HG03135 (cell line): ENCODE results near the gene FRRS1L.

Experiments
- ATAC-seq: cut with Tn5 transposase; IDR thresholded peaks from one replicate; pipeline ENCODE4 v1.9.1; 2021; ENCODE audit warnings: mild to moderate bottlenecking, moderate library complexity; ENCODE audit not compliant: unreplicated experiment

The FRRS1L gene

DNA sequence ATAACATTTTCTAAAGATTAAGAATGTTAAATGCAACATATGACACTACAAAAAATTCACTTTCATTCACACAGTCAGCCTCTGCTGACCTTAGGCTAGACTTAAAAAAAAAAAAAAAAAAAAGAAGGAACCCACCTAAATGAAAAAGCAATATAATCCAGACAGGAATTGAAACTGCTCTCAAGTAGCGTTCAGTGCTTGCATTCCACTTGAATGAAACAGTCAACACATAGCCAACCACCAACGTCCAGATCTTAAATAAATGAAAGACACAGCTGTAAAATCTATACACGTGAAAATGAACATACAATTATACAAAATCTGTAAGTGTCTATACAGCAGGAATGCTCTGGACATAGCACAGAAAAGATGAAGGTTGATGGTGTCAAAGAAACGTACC lies 58.7 kb downstream of the FRRS1L start:
- ATAC-seq = no peak

DNA sequence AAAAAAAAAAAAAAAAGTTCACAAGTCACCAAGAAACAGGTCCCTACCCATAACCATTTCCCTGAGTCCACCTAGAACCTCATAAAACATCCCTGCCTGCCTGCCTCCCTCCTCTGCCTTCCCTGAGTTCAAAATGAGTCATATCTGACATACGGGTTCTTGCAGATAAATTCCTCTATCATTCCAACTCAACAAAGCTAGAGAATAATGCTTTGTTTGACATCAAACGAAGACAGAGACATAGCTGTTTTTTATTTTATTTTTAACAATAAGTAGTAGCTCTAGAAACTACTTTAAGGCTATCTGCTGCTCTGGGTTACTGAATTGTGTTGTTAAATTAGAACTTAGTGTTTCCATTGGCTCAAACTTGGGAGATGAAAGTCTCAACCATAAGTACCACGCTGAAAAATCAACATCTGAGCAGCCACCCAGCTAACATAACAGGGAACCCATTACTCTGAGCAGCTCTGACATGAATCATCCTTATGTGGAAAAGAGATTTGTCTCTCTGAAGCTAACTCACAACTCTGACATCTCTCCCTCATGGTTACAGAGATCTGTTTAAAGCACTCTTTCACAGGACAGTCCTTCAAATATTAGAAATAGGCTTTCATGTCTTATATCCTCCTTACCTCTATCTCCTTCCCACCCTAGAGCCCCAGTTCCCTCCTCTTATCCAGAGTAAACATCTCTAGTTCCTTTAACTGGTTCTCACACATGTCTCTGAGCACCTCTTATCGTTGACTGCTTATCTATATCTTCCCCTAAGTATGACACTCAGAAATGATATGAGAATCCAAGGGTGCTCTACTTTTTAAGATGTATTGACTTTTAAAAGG lies 59.4 kb downstream of the FRRS1L start:
- ATAC-seq = no peak

DNA sequence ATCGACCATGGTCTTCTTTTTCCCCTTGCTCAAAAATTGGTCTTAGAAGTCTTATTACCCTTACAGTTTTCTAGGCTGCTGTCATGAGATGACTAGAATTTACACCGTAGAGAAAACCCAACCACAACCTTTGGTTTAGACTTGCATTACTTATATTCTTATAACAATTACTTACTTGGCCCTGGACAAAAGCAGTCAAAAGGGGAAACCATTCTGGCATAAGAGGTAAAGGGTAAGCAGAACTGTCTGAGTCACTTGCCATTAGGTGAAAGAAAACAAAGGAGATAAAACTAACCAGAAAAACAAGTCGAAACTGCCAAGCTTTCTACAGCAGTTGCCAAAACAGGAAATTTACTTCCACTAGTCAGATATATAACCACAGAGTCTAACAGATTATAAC lies 65.2 kb downstream of the FRRS1L start:
- ATAC-seq = peak; percentile 63

DNA sequence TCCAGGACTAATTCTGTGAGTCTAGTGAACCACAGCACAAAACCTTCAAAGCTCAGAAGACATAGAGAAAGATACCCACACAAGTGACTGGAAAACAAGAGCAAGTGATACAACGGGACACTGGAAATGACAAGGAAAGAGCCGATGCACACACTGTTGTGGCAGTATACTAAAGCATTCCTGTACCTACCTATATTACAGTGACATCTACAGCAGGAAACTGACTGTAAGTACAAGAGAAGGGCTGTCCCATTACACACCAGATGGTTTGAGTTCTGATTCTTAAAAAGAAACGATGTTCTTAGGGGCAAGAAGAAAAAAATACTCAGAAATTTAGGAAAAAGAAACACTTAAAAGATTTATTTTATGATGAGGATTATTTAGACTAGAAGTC lies 65.8 kb downstream of the FRRS1L start:
- ATAC-seq = no peak

DNA sequence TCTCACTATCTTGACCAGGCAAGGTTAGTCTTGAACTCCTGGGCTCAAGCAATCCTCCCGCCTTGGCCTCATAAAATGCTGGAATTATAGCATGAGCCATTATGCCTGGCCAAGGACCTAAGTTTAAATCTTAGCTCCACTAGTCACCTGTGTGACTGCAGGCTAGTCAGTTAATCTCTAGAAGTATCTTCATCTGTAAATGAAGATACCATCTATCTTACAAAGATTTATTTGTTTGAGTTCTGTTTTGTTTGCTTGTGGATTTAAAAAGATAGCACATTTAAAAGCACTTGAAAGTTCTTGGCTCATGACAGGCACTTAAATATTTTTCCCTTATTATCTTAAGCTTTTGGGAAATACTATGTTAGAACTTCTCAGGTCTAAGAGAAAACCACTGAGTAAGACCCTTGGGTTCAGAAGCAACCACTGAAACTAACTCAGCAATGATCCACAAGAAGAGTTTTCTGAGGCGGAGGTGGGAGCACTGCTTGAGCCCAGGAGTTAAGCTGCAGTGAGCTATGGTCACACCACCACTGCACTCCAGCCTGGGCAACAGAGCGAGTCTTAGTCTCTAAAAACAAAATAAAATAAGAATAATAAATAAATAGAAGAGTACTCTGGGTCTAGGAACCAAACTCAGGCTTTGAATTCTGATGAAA lies 66.4 kb downstream of the FRRS1L start:
- ATAC-seq = no peak

DNA sequence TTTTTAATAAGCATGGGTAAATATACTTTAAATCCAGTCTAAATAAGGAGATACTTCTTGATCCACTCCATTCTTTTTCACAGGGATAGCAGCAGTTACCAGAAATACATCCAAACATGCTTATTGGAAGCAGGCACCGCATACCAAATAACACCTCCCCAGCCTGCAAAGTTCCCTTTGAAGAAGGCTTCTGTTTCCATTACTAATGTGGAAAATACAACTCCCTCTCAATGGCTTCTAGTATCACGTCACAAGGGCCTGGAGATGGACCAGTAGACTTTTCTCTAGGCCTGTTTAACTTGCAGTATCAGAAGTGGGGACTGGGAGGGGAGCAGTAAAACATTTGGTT lies 68.1 kb downstream of the FRRS1L start:
- no peak for ATAC-seq

DNA sequence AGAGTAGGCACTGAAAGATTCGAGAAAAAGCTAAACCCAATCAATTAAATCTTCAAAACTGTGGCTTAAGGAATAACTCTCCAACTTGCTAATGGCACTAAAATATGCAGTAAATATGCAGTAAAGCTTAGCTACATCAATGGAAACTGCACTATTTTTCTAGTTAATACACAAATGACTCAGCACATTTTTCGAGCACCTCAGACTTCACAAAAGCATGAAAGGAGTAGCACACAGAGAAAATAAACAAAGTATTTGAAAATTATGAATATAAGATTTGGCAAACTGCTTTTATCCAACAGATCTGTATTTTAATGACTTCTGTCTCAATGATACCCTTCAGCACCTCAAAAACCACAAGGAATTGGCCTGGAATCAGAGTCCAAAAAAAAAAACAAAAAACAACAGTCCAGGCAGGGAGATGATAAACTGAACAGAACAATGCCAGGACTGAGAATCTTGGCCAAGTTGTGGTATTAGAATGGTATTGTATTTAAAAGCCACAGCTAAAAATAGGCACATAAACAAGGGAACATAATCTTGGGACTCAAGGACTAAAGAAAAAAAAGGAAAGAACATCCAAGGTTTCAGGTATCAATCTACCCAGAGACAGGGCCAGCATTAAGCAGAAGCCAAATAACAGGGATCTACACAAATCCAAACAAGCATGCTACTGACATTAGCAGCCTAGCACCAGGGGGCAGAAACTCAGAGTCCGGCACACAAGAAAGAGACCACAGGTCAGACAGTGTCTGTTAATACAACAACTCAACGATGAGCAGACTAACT lies 68.7 kb downstream of the FRRS1L start:
- no peak for ATAC-seq

DNA sequence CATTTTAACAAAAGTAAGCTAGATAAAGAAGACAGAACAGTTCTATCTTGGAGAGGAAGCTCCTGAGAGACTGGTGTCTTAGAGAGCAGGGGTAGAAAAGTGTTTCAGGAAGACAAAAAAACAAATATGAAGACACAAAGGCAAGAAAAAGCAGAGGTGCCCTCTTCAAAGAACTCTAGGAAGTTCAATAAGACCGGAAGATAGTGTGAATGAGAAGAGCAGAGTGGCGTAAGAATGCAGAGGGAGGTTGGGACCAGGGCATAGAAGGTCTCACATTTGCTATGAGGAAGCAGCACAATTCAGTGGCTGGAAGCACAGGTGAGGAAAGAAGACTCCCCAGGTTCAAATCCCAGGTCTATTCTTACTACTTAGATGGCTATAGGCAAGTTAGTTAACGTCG lies 69.9 kb downstream of the FRRS1L start:
- no peak for ATAC-seq

DNA sequence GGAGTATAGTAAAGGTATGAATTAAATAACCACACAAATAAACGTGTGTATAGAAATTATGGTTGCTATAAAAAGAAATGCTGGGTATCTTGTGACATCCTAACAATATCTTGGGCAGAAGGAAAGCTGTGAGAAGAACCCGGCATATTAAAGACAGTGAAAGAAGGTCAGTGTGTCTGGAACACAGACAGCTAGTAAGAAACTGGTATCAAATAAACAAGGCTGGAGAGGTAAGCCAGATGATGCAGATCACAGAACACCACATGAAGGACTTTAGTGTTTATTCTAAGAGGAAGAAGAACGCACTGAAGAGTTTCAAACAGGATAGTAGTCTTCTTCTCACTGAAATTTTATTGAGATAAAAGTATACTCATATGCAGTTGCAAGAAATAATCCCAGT lies 71.7 kb downstream of the FRRS1L start:
- ATAC-seq = no peak

DNA sequence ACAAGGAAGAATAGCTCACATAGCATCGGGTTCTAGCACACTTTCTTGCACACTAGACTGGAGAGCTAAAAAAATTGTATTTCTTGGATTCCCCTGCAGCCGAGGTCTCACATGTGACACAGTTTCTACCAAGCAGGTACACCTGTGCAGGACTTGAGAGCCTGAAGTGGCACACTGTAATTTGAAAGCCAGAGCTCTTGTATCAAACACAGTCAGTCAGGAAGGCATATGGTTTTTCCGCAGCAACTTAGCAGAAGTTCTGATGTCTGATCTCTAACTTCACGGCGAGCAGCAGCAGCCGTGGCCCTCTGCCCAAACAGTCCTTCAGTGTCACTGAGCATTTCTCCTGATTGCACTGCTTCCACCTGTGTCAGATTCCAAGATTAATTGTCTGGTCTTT lies 72.8 kb downstream of the FRRS1L start:
- no peak for ATAC-seq

DNA sequence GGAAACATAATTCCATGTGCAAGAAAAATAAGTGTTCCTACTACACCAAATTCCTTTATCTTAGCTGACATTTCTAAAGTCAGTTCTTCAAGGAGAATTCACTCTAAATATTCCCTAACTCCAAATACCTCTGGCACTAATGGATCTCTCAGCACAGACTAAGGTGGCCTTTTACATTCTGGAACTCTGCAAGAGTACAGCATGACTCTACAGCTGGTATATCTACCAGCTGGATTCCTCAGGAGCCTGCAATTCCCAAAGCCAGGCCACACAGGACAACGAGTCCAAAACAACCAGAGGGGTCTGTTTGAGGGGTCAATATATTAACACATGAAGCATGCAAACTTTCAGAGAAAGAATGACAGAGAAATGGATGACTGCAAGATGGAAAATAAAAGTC lies 74.5 kb downstream of the FRRS1L start:
- no peak for ATAC-seq

DNA sequence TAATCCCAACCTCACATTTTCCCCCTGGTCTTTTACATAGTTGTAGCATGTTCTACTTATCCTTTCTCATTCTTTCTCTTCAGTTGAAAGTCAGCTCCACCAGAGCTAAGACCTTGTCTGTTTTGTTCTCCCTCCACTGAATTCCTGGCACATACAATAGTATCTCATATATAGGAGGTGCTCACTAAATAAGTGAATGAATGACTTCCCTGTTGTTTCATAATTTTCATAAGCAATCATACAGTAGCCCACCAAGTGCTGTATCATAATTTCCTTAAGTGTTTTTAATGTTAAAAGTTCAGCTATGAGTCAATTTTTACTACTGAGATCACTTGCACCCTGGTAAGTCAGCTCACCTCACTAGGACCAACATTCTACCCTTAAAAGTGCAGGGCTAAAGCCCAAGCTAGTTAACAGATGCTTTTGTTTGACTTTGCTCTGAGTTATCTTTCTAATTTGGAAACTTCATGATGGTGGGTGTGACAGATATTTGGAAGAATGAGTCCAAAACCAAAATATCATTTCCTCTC lies 74.9 kb downstream of the FRRS1L start:
- no peak for ATAC-seq

DNA sequence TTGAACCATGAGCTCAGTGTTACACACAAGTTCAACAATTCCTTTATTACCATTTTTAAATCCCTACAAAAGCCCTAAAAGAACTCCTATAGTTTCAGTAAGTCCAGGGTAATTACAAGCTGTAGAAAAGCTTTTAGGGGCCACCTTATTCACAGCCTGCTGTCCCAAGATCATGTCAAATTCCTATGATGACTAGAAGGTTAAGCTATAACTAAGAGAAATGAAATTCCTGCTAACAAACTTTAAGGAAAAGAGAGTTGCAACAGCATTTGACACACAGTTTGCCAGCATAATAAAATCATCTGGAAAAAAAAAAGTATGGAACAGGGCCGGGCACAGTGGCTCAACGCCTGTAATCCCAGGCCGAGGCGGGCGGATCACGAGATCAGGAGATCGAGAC lies 78.8 kb downstream of the FRRS1L start:
- no peak for ATAC-seq

DNA sequence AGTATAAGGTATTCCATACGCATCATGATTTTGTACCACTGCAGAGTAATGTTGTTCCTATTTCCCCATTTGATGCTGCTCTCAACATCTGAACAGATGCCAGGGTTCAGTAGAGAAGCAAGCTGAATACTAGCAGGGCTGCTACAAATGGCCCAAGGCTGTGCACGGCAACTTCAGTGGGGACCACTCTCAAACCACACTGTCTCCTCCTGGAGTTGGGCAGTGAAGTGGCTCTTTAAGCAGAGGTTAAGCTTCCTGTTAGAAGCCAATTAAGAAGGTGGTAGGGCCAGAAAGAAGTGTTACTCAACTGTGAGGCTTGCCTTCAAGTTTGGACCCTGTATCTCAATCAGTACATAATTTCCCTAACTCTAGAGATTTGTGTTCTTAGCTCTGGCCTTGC lies 79.3 kb downstream of the FRRS1L start:
- ATAC-seq = no peak

DNA sequence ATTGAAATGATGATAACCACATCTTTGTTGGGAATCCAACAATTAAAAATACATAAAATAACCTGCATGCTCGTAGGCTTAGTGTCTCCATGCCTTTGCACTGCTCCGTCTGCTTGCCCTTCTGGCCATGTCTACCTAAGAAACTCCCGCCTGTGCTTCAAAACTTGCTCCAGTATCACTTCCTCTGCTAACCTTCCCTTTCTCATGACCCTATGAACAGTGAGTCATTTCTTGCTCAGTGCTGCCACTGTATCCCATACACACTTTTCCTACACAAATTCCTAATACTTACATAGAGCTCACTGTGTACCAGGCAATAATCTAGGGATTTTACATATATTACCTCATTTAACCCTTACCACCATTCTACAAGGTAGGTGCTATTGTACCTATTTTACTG lies 80.8 kb downstream of the FRRS1L start:
- no peak for ATAC-seq

DNA sequence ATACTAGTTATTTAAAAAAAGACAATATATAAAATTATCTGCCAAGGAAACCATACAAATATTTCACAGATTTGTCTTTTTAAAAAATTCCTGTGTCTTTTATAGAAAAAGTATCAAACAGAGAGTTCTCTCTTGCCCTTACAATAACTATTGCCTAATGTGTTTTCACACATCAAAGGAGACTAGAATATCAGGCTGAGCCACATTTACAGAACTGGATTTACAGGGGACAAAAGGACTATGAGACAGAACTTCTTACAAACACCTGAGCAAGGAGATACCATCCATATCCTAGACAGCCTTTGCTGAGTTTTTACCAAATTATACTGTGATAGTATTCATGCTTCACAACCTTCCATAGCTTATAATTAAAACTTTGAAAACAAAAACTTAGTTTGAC lies 81.5 kb downstream of the FRRS1L start:
- ATAC-seq = no peak

DNA sequence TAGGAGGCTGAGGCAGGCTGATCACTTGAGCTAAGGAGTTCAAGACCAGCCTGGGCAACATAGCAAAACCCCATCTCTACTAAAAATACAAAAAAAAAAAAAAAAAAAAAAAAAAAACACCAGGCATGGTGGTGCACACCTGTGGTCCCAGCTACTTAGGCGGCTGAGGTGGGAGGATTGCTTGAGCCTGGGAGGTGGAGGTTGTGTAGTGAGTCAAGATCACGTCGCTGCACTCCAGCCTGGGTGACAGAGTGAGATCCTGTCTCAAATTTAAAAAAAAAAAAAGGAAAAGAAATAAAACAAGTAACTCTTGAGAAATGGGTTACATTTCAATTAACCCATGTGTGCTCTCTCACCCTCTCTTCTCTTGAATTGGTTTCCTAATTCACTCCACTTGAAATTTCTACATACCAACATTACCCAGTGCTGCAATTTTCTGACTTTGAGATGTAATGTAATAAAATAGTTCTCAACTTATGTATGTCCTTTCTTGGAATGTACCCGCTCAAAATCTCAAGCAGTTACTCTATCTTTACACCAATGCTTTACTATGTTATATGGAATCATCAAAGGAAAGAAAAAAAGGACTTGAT lies 83.1 kb downstream of the FRRS1L start:
- ATAC-seq = no peak

DNA sequence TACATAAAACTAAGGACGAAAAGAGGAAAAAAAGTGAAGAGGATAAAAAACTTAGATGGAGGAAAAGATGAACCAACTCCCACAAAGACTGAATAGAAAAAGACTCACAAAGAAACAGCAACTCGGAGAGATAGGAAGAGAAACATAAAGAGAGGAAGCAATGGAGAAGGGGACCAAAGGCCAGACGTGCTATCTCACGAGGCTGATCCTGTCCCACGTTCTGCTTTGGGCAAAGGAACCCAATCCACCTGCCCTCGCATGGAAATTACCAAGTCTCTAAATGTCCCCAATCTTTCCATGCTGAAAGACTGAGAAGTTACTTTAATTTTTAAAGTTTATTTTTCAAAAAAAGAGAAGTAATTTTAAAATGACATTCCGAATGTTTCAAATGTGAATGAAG lies 83.9 kb downstream of the FRRS1L start:
- ATAC-seq = no peak

DNA sequence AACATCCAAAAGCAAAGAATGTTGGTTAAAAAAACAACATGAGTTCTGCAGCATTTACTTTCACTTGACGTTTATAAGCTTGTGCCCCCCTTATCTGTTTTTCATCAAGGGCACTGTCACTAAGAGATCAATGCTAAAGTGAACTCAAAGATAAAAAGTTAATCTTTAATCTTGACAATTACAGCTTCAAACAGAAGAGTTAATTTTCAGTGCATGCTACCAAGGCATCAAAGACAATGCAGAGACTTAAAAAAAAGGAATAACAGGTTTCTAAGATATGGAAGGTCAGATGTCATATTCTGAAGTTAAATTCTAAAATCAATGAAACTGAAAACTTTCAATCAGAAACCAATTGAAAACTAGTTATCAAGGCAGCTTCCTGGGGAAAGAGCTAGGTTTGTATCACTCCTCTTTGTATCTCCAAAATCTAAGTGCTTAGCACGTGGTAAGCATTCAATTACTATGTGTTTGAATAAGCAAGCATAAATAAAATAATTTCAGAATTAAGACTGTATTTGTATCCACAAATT lies 84.9 kb downstream of the FRRS1L start:
- no peak for ATAC-seq
